HepG2 (cell line): Measurements from ENCODE around the gene SBNO2. TPM values are rescaled to one million over a fixed set of nuclear protein-coding genes. Genes with fewer than 3 reads are reported as not detected.

Experiments
- FOXM1 ChIP-seq: sonication (generic); formaldehyde crosslinking; IDR thresholded peaks from 2 replicates; pipeline ENCODE4 v1.5.0; 2020; ENCODE audit warnings: missing genetic modification reagents
- FUBP1 ChIP-seq: sonication (generic); formaldehyde crosslinking; IDR thresholded peaks from 2 replicates; pipeline ENCODE4 v1.5.1; 2020; ENCODE audit warnings: missing genetic modification reagents, mild to moderate bottlenecking, borderline replicate concordance
- GATA4 ChIP-seq: sonication (generic); IDR thresholded peaks from 2 replicates; pipeline ENCODE4 v1.6.1; 2016; ENCODE audit warnings: antibody characterized with exemption, low read depth, borderline replicate concordance
- HNF4G ChIP-seq, 2 experiments: sonication (generic) in 1 of 2; formaldehyde crosslinking in 1 of 2; IDR thresholded peaks; 2 replicates each; pipeline versions ENCODE4 v1.4.0 to v1.6.1; 2011 to 2020; ENCODE audit warnings: borderline replicate concordance in 2 of 2, low read depth in 2 of 2, mild to moderate bottlenecking in 2 of 2, low read length in 1 of 2, missing genetic modification reagents in 1 of 2, moderate library complexity in 1 of 2
- POGK ChIP-seq: sonication (generic); formaldehyde crosslinking; conservative IDR thresholded peaks from 2 replicates; pipeline ENCODE4 v1.8.0; 2022; ENCODE audit warnings: mild to moderate bottlenecking, moderate library complexity, missing genetic modification reagents
- REPIN1 ChIP-seq: sonication (generic); formaldehyde crosslinking; IDR thresholded peaks from 2 replicates; pipeline ENCODE4 v1.8.0; 2022; ENCODE audit warnings: missing genetic modification reagents, low read depth, mild to moderate bottlenecking, borderline replicate concordance
- RFX3 ChIP-seq: IDR thresholded peaks from 2 replicates; pipeline ENCODE4 v1.6.1; 2016; ENCODE audit warnings: missing biosample characterization, missing genetic modification reagents
- ZBTB38 ChIP-seq: sonication (generic); formaldehyde crosslinking; IDR thresholded peaks from 2 replicates; pipeline ENCODE4 v1.5.1; 2020; ENCODE audit warnings: mild to moderate bottlenecking, missing genetic modification reagents
- ZNF12 ChIP-seq: sonication (generic); formaldehyde crosslinking; IDR thresholded peaks from 2 replicates; pipeline ENCODE4 v1.5.0; 2020; ENCODE audit warnings: missing genetic modification reagents
- ZNF513 ChIP-seq: sonication (generic); formaldehyde crosslinking; conservative IDR thresholded peaks from 2 replicates; pipeline ENCODE4 v1.5.0; 2020; ENCODE audit warnings: missing genetic modification reagents
- ZNF607 ChIP-seq: sonication (generic); formaldehyde crosslinking; IDR thresholded peaks from 2 replicates; pipeline ENCODE4 v1.5.1; 2020; ENCODE audit warnings: missing genetic modification reagents, mild to moderate bottlenecking, borderline replicate concordance
- ZNF704 ChIP-seq: sonication (generic); formaldehyde crosslinking; IDR thresholded peaks from 2 replicates; pipeline ENCODE4 v1.8.1; 2023; ENCODE audit warnings: mild to moderate bottlenecking, inconsistent platforms, moderate library complexity, missing genetic modification reagents, borderline replicate concordance
- ZNF720 ChIP-seq: sonication (generic); formaldehyde crosslinking; IDR thresholded peaks from 2 replicates; pipeline ENCODE4 v1.4.0; 2020; ENCODE audit warnings: missing genetic modification reagents
- polyA plus RNA-seq, 8 experiments: library from polyadenylated mRNA; depleted of rRNA in 3 of 8; stranded (reverse) in 7 of 8; unstranded in 1 of 8; fragments of >200 nt; fragmentation: Illumina TruSeq in 4 of 8; extraction: Trizol in 4 of 8; gene quantifications; 2 replicates each; pipeline versions ENCODE4 v1.2.1 to v1.2.3, GENCODE V29; 2011 to 2016; ENCODE audit warnings: low read depth in 4 of 8, missing spikeins in 1 of 8, mixed read lengths in 1 of 8; ENCODE audit not compliant: insufficient read depth in 1 of 8
- total RNA-seq, 5 experiments: library from RNA; depleted of rRNA; stranded (reverse); fragments of >200 nt; fragmentation: Illumina TruSeq; extraction: Trizol; gene quantifications; 2 replicates each; pipeline ENCODE4 v1.2.3, GENCODE V29; 2016; ENCODE audit warnings: low read depth in 1 of 5
- TF ChIP-seq, protein P1 (sequence below): IDR thresholded peaks from 2 replicates; pipeline ENCODE4 v1.6.1; 2016; ENCODE audit warnings: low read depth, control low read depth
- TF ChIP-seq, protein P2 (sequence below): IDR thresholded peaks from 2 replicates; pipeline ENCODE4 v1.6.1; 2016; ENCODE audit warnings: missing compliant biosample characterization, missing genetic modification reagents, borderline replicate concordance
- TF ChIP-seq, protein P3 (sequence below): sonication (generic); formaldehyde crosslinking; IDR thresholded peaks from 2 replicates; pipeline ENCODE4 v1.5.0; 2020; ENCODE audit warnings: missing genetic modification reagents
- TF ChIP-seq, protein P4 (sequence below): sonication (generic); formaldehyde crosslinking; IDR thresholded peaks from 2 replicates; pipeline ENCODE4 v1.5.0; 2020; ENCODE audit warnings: mild to moderate bottlenecking, low read depth, missing genetic modification reagents, borderline replicate concordance

Gene SBNO2
- total and polyA plus RNA-seq, 2 of the 13 experiments (the other 11 are each of a cell fraction or from before 2014, with no cell fraction given), result 8.6 to 10.4 TPM

GRCh38 chr19:1065606-1066109, 108.4 kb downstream of the SBNO2 start (continued):
- TF ChIP-seq, protein P1, sequence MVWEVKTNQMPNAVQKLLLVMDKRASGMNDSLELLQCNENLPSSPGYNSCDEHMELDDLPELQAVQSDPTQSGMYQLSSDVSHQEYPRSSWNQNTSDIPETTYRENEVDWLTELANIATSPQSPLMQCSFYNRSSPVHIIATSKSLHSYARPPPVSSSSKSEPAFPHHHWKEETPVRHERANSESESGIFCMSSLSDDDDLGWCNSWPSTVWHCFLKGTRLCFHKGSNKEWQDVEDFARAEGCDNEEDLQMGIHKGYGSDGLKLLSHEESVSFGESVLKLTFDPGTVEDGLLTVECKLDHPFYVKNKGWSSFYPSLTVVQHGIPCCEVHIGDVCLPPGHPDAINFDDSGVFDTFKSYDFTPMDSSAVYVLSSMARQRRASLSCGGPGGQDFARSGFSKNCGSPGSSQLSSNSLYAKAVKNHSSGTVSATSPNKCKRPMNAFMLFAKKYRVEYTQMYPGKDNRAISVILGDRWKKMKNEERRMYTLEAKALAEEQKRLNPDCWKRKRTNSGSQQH (CRISPR knock-in tag), result no peak
- TF ChIP-seq, protein P2, sequence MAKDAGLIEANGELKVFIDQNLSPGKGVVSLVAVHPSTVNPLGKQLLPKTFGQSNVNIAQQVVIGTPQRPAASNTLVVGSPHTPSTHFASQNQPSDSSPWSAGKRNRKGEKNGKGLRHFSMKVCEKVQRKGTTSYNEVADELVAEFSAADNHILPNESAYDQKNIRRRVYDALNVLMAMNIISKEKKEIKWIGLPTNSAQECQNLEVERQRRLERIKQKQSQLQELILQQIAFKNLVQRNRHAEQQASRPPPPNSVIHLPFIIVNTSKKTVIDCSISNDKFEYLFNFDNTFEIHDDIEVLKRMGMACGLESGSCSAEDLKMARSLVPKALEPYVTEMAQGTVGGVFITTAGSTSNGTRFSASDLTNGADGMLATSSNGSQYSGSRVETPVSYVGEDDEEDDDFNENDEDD, result no peak
- TF ChIP-seq ZNF704 (CRISPR knock-in tag) (no peak), FUBP1 (no peak), FOXM1 (CRISPR knock-in tag) (no peak), REPIN1 (CRISPR knock-in tag) (no peak), HNF4G (IDR thresholded peaks at IDR 0.05; ENCODE audit: borderline replicate concordance, low read depth, low read length) (no peak), HNF4G (CRISPR knock-in tag; IDR thresholded peaks at IDR 0.05; ENCODE audit: borderline replicate concordance, low read depth) (no peak), ZNF513 (CRISPR knock-in tag) (no peak), ZNF720 (CRISPR knock-in tag) (no peak), POGK (CRISPR knock-in tag) (no peak), GATA4 (no peak), RFX3 (no peak), ZNF12 (CRISPR knock-in tag) (0 out of 2 replicates have a peak, but pooled peaks have one; percentile 26), ZBTB38 (CRISPR knock-in tag) (peak; percentile 61; the same call in 1 of the 2 replicates), ZNF607 (CRISPR knock-in tag) (no peak)
- TF ChIP-seq, protein P3, sequence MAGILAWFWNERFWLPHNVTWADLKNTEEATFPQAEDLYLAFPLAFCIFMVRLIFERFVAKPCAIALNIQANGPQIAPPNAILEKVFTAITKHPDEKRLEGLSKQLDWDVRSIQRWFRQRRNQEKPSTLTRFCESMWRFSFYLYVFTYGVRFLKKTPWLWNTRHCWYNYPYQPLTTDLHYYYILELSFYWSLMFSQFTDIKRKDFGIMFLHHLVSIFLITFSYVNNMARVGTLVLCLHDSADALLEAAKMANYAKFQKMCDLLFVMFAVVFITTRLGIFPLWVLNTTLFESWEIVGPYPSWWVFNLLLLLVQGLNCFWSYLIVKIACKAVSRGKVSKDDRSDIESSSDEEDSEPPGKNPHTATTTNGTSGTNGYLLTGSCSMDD (CRISPR knock-in tag), result no peak
- TF ChIP-seq, protein P4, sequence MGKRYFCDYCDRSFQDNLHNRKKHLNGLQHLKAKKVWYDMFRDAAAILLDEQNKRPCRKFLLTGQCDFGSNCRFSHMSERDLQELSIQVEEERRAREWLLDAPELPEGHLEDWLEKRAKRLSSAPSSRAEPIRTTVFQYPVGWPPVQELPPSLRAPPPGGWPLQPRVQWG (CRISPR knock-in tag), result no peak
